Liver (tissue), 9 donors: ENCODE results near the gene IQCK. TPM values are rescaled to one million over a fixed set of nuclear protein-coding genes. Genes with fewer than 3 reads are reported as not detected.
"Not testable (repeated sequence)": the region's sequence is repeated elsewhere in the genome, so short reads cannot be mapped to it uniquely, and the experiment has no call there.

ENCODE experiments used
- DNase-seq: peaks from one replicate; pipeline ENCODE4 v3.0.0-alpha.2; 2017; ENCODE audit warnings: low spot score
- H3K27ac ChIP-seq, 2 donors: one replicate each; pipeline ENCODE4 v1.7.0; 2013; ENCODE audit warnings: inconsistent platforms in 2 of 2, low read length in 2 of 2, control low read depth in 1 of 2, low read depth in 1 of 2, mild to moderate bottlenecking in 1 of 2
- H3K27me3 ChIP-seq, 4 donors: one replicate each; pipeline versions ENCODE4 v1.6.1 to v1.7.0; 2013; ENCODE audit warnings: low read length in 3 of 4, inconsistent platforms in 1 of 4, mild to moderate bottlenecking in 1 of 4, moderate library complexity in 1 of 4; ENCODE audit not compliant: control insufficient read depth in 4 of 4, insufficient read depth in 4 of 4
- H3K36me3 ChIP-seq, 4 donors: one replicate each; pipeline versions ENCODE4 v1.6.1 to v1.7.0; 2013; ENCODE audit warnings: low read length in 3 of 4, mild to moderate bottlenecking in 3 of 4, low read depth in 1 of 4, moderate library complexity in 1 of 4; ENCODE audit not compliant: control insufficient read depth in 4 of 4, insufficient read depth in 3 of 4
- H3K4me1 ChIP-seq, 4 donors: one replicate each; pipeline versions ENCODE4 v1.6.1 to v1.7.0; 2013; ENCODE audit warnings: low read length in 3 of 4, mild to moderate bottlenecking in 3 of 4, moderate library complexity in 1 of 4; ENCODE audit not compliant: control insufficient read depth in 4 of 4, insufficient read depth in 4 of 4
- H3K4me3 ChIP-seq, 3 donors: one replicate each; pipeline versions ENCODE4 v1.6.1 to v1.7.0; 2013; ENCODE audit warnings: low read length in 3 of 3, control low read depth in 1 of 3, low read depth in 1 of 3, mild to moderate bottlenecking in 1 of 3
- H3K9ac ChIP-seq, 2 donors: one replicate each; pipeline ENCODE4 v1.7.0; 2013; ENCODE audit warnings: low read length in 2 of 2, mild to moderate bottlenecking in 2 of 2, moderate library complexity in 2 of 2, control low read depth in 1 of 2, low read depth in 1 of 2
- H3K9me3 ChIP-seq, 4 donors: one replicate each; pipeline versions ENCODE4 v1.6.1 to v1.7.0; 2013; ENCODE audit warnings: low read length in 3 of 4; ENCODE audit not compliant: control insufficient read depth in 4 of 4
- ATF3 ChIP-seq: IDR thresholded peaks from 2 replicates; pipeline ENCODE4 v1.6.1; 2016; ENCODE audit warnings: antibody characterized with exemption
- CTCF ChIP-seq: fragments of 150-350 bp; IDR thresholded peaks from 2 replicates; pipeline ENCODE4 v1.5.1; 2017; ENCODE audit warnings: improper control_type of control experiment, low read depth, low read length; ENCODE audit not compliant: missing input control
- EGR1 ChIP-seq, 2 donors: IDR thresholded peaks; 2 replicates each; pipeline ENCODE4 v1.6.1; 2016 to 2018; ENCODE audit warnings: antibody characterized with exemption in 2 of 2, low read depth in 2 of 2
- FOXA1 ChIP-seq: IDR thresholded peaks from 2 replicates; pipeline ENCODE4 v1.6.1; 2016; ENCODE audit warnings: antibody characterized with exemption
- FOXA2 ChIP-seq: IDR thresholded peaks from 2 replicates; pipeline ENCODE4 v1.6.1; 2016; ENCODE audit warnings: antibody characterized with exemption
- GABPA ChIP-seq, 2 donors: IDR thresholded peaks in 1 of 2; conservative IDR thresholded peaks in 1 of 2; 2 replicates each; pipeline ENCODE4 v1.6.1; 2016; ENCODE audit warnings: antibody characterized with exemption in 2 of 2, mild to moderate bottlenecking in 1 of 2, moderate library complexity in 1 of 2
- HNF4A ChIP-seq, 2 donors: conservative IDR thresholded peaks; 2 replicates each; pipeline ENCODE4 v1.6.1; 2016; ENCODE audit warnings: antibody characterized with exemption in 2 of 2, mild to moderate bottlenecking in 2 of 2
- HNF4G ChIP-seq: IDR thresholded peaks from 2 replicates; pipeline ENCODE4 v1.6.1; 2016; ENCODE audit warnings: antibody characterized with exemption
- JUND ChIP-seq, 2 donors: IDR thresholded peaks; 2 replicates each; pipeline ENCODE4 v1.6.1; 2016; ENCODE audit warnings: antibody characterized with exemption in 2 of 2
- MAX ChIP-seq: IDR thresholded peaks from 2 replicates; pipeline ENCODE4 v1.6.1; 2016; ENCODE audit warnings: antibody characterized with exemption
- NR2F2 ChIP-seq: IDR thresholded peaks from 2 replicates; pipeline ENCODE4 v1.6.1; 2016; ENCODE audit warnings: antibody characterized with exemption
- RAD21 ChIP-seq, 2 donors: IDR thresholded peaks; 2 replicates each; pipeline ENCODE4 v1.6.1; 2016; ENCODE audit warnings: antibody characterized with exemption in 2 of 2, mild to moderate bottlenecking in 2 of 2
- SP1 ChIP-seq: IDR thresholded peaks from 2 replicates; pipeline ENCODE4 v1.6.1; 2018; ENCODE audit warnings: antibody characterized with exemption, mild to moderate bottlenecking
- TAF1 ChIP-seq: conservative IDR thresholded peaks from 2 replicates; pipeline ENCODE4 v1.6.1; 2016; ENCODE audit warnings: antibody characterized with exemption, mild to moderate bottlenecking
- YY1 ChIP-seq: IDR thresholded peaks from 2 replicates; pipeline ENCODE4 v1.6.1; 2016; ENCODE audit warnings: antibody characterized with exemption, mild to moderate bottlenecking
- ZBTB33 ChIP-seq: IDR thresholded peaks from 2 replicates; pipeline ENCODE4 v1.6.1; 2016; ENCODE audit warnings: antibody characterized with exemption
- WGBS: extraction: QIAGEN DNeasy Blood & Tissue Kit; methylation state at CpG from one replicate; pipeline ENCODE4 v1.1.7; 2013; 5-methylcytosine and 5-hydroxymethylcytosine counted together
- polyA plus RNA-seq, 2 donors: library from polyadenylated mRNA; stranded (reverse) in 1 of 2; unstranded in 1 of 2; fragments of 200-250 nt in 1 of 2; fragments of >200 nt in 1 of 2; fragmentation: Nextera tagmentation in 1 of 2; extraction: Ambion mirVana in 1 of 2; gene quantifications; one replicate each; pipeline versions ENCODE4 v1.2.1 to v1.2.3, GENCODE V29; 2013 to 2015
- total RNA-seq, 2 donors: library from RNA; depleted of rRNA; stranded (reverse); fragments of >200 nt; gene quantifications; one replicate each; pipeline ENCODE4 v1.2.3, GENCODE V29; 2014
- donor health status: healthy.
- donor health status: healthy.
- donor health status: healthy.
- donor health status: healthy.
- donor health status: healthy.

Gene IQCK
- total and polyA plus RNA-seq, 4 donors: 2.1 to 4.4 (median 2.9) TPM

- Histone ChIP-seq H3K4me3 (no peak overlapping the region), H3K4me1 (no peaks in the 10 kb centered on the region), H3K27ac (no peak overlapping the region), H3K9ac (no peak overlapping the region), H3K9me3 (no peaks in the 10 kb centered on the region), H3K36me3 (no peaks in the 10 kb centered on the region), H3K27me3 (no peaks in the 10 kb centered on the region)
- no peak for TF ChIP-seq FOXA1
- no peak for TF ChIP-seq HNF4A (conservative IDR thresholded peaks at IDR 0.05)
- no peak for TF ChIP-seq ATF3
- TF ChIP-seq CTCF: no peak
- no peak for DNase-seq
- 97% methylated on average over 1 of the region's 1 CpG for WGBS
Observed at GRCh38 chr16:19785081-19785480, 67.0 kb downstream of the IQCK start.

GRCh38 chr16:19785512-19786130 is 67.5 kb downstream of the IQCK start:
- H3K4me1 ChIP-seq: no peaks in the 10 kb centered on the region
- H3K9ac ChIP-seq: no peak overlapping the region
- no peaks in the 10 kb centered on the region for H3K9me3 ChIP-seq
- no peaks in the 10 kb centered on the region for H3K27me3 ChIP-seq
- no peak overlapping the region for H3K27ac ChIP-seq
- no peak overlapping the region for H3K4me3 ChIP-seq
- 62% methylated on average over 10 of the region's 10 CpGs for WGBS
- H3K36me3 ChIP-seq: no peaks in the 10 kb centered on the region
- DNase-seq: no peak
- TF ChIP-seq ZBTB33 (no peak), HNF4G (no peak), CTCF (no peak), SP1 (no peak), TAF1 (no peak), NR2F2 (no peak), HNF4A (conservative IDR thresholded peaks at IDR 0.05) (no peak), EGR1 (IDR thresholded peaks at IDR 0.05; ENCODE audit: low read depth in 2 of 2) (no peak), GABPA (IDR thresholded peaks at IDR 0.05 in 1 of 2, conservative IDR thresholded peaks at IDR 0.05 in 1 of 2) (no peak), ATF3 (no peak), FOXA2 (no peak), MAX (no peak), FOXA1 (no peak), YY1 (no peak), RAD21 (IDR thresholded peaks at IDR 0.05) (no peak), JUND (IDR thresholded peaks at IDR 0.05) (no peak)

- DNase-seq, H3K9me3 ChIP-seq, H3K36me3 ChIP-seq, H3K9ac ChIP-seq, H3K4me1 ChIP-seq, H3K27ac ChIP-seq, H3K27me3 ChIP-seq, H3K4me3 ChIP-seq: not testable (repeated sequence)
- 100% methylated on average over 1 of the region's 5 CpGs for WGBS
Observed at GRCh38 chr16:19801369-19801768, 83.3 kb downstream of the IQCK start.

GRCh38 chr16:19801824-19802223 is 83.8 kb downstream of the IQCK start:
- DNase-seq, H3K9ac ChIP-seq, H3K27me3 ChIP-seq, H3K9me3 ChIP-seq, H3K27ac ChIP-seq, H3K4me1 ChIP-seq, H3K36me3 ChIP-seq, H3K4me3 ChIP-seq: not testable (repeated sequence)
- WGBS: 89% methylated on average over 2 of the region's 4 CpGs
